ENCODE measurements around the gene CDK14. TPM values are rescaled to one million over a fixed set of nuclear protein-coding genes. Genes with fewer than 3 reads are reported as not detected.

Gene CDK14
- polyA plus RNA-seq, 1 donor = 38.6 TPM

DNA sequence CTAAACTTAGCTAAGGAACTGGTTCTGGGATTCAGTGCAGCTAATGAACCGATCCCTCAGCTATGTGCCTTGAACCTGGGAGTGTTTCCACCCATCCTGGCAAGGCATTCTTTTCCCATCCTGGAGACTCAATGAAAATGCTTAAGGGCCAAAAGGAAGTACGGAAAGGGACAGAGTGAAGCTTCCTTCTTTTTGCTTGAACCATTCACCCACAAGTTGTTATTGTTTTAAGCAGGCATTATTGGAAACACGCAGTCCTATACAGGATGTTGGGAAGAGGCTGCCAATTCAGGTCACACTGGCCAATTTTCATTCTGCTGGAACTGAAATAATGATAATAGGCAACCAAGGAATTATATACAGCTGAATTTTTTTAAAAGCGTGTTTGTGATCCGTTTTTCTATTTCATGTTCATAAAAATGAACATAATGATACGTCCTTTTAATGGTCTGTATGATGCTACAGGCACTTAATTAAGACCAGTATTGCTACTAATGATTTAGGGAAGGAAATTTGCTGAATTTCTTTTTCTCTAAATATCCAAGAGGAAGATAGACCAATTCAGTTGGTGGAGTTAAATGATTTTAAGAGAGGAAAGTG is 610.3 kb downstream of the CDK14 start:
- no peak for DNase-seq

DNA sequence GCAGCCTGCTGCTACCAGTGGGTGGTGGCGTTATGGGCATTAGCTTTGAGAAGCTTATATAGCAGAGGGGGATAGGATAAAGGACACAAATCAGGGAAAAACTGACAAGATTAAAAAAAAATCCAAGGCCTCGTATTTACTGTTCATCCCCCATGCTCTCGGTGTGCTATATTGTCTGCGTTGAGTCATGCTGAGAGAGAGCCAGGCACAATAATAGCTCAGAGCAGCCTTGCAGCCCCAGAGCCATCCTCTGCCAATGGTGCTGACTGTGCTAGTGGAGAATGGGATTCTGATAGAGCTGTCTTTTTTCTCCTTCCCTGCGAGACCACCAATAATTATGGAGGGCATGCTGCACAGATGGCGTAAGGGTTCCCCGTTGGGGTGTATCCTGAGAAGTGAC is 616.5 kb downstream of the CDK14 start:
- DNase-seq = no peak

DNA sequence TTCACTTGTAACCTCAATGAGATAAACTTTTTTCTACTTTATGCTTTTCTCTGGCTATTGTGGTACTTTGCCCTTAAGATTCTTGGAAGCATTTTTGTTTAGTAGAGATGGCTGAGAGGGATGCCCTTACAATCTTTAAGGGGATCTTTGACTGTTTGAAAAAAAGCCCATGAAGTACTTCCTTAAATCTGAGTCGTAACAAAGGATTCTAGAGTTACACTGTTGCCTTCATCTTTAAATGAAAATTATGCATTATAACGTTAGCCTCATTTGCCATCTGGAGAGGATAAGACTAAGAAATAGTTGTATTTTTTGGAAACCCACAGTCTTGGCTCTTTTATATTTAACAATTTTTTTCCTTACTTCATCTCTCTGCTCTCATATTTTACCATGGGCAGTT is 630.3 kb downstream of the CDK14 start:
- no peak for DNase-seq

DNA sequence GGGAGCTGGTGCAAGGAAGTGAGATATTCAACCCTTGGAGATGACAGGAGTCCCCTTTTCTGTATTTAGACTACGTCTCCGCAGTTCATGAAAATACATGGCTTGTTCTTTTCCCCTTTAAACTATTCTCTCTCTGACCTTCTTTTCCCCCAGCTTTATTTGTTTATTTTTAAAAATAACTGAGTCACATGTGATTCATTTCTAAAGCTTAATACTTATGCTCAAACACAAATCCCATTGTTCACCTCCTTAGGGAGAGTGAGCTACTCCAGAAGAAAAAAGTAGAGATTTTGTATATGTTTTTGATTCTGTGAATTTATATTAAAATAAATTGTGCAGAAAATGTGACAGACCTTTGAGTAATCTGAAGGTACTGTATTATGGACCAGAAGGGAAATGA is 632.2 kb downstream of the CDK14 start:
- no peak for DNase-seq

DNA sequence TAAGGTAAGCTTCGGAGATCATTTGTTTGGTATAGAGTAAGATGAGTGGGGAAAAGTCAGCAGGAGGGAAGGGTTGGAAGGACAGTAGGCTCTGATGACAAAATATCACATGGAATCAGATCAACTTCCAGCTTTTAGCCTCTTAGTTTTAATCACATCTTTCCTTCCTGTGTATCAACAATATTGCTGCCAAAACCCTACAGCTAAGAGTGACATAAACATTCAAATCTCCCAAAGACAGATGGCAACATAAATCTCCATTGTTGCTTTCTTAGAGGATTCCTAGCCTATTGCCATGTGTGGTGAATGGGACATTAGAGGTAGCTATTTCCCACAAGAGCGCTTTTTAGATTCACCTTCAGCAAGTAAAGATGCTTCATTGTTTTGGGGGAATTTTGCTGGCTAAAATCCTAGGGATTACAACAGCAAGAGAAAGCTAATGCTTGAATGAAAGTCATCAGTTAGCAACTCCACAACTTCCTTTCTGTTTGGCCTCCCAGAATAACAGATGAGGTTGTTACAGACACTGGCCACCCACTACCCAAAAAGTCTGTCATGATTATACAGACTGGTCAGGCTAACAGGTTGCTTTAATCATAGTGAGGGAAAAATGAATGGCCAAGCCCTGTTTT is 632.9 kb downstream of the CDK14 start:
- no peak for DNase-seq

DNA sequence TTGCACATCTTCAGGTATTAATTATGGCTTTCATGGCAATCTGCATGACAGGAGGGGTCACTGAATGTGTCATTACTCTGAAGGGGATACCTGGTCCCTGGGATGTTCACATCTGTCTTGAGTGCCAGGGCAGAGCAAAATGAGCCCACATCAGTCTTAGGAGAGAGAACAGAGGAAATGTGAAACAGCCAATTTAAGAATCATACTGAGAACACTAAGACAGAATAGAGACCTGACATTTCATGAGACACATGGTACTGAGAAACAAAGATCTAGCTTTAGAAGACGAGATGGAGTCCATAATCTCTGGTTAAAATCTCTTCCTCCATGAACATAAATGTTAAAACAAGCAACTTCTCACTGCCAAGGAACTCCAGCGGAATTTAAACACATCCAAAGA is 634.0 kb downstream of the CDK14 start:
- no peak for DNase-seq

DNA sequence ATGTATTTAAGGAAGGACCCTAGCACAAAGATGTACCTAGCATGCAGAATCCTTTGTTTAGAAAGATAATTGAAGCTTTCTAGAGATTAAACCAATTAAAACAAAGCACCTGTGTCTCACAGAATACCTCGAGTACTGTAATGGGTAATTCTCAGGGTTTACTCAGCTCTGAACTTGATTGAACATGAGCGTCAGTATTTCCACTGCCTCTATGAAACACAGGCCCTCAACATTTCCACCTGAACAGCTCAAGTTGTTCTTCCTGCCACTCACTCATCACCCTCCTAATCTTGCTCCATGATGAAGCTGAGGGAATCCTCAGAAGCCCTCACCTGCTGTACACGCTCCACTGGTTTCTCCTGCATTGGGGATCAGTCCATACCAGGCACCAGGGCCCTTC is 634.4 kb downstream of the CDK14 start:
- no peak for DNase-seq

DNA sequence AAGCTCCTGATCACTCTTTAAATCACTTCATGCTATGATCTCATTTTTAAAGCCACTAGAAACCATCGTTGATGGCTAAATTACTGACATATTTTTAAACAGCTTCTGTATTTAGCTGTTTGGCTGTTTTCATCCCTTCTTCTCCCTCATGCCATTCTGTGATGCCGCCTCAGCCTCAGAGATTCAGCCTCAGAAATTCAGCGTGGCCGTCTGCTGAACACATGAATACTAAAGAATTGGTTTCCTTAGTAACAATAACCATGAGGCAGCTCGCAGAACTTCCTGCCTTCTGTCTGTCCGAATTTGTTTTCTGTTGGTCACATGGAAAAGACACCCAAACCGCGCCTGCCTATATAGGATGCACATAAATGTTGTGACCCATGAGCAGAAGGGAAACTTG is 637.1 kb downstream of the CDK14 start:
- no peak for DNase-seq

DNA sequence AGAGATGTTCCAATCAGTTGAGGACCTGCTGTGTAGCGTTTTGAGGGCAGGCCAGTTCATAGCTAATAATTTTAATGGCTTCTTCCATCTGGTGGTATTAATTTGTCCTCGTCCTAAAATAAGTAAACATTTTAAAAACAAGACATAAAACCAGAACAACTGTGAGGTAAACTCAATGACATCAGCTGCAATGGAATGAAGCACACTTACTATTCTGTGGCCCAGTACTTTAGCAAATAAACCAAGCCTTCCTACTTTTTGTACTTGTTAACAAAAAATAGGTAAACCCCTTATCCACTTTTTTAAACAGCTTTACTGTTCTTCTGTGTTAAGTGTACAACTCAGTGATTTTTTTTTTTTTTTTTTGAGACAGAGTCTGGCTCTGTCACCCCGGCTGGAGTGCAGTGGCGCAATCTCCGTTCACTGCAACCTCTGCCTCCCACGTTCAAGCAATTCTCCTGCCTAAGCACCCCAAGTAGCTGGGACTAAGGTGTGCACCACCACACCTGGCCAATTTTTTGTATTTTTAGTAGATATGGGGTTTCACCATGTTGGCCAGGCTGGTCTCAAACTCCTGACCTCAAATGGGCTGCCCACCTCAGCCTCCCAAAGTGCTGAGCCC is 639.2 kb downstream of the CDK14 start:
- no peak for DNase-seq

DNA sequence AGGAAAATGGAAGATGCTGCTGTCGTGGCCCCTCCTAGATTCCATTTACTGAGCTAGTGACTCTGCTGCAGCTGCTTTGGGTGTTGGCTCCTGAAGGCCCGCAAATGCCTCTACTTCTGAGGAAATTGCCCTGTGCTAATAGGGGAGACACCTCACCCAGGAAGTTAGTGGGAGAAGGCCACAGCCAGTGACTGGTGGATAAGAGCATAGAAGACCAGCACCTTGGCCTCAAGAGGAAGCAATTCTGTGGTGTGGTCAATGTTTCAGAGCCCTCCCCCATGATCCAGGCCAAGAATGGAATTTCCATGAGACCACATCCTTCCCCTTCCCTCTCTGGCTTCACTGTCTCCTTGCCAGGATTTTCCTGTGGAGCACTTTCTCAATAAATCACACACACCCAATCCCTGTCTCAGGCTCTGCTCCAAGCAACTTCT is 643.1 kb downstream of the CDK14 start:
- DNase-seq = no peak

DNA sequence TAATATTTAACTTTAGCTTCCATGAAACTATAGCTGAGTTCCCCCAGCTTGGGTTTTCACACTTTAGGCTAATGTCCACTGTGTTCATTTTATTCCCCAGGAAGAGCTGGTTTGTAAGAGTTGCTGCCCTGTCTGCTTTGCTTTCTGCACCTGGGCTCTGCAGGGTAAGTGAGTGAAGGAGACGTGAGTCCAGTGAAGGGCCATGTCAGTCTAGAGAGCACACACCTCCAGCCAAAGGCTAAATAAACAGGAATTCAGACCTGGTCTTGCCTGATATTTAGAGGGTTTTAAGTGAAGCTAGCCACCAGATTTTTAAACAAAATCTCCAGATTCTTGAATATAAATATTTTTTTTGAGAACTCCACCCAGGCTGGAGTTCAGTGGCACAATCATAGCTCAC is 643.7 kb downstream of the CDK14 start:
- DNase-seq = no peak

DNA sequence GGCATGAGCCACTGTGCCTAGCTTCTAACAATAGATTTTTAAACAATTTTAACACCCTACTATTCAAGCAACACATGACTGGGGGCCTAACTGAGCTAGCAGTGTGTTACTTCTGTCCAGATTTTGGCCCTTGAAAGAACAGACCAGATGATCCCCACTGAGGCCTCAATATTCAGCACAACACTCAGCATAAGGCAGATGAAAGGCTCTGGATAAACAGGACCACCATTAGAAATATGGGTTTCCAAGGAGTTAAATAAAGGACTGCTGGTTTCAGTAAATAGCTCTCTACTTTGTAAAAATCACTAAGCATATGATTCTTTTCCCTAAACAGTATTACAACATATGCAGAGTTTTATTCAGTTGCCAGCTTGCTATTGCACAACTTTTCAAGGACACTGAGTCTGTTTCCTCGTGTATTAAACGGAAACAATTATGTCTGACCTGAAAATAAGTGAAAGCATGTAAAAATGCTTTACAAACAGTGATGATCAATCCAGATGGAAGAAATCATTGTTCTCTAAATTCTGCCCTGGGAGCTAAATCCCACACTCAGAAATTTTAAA is 644.3 kb downstream of the CDK14 start:
- no peak for DNase-seq

DNA sequence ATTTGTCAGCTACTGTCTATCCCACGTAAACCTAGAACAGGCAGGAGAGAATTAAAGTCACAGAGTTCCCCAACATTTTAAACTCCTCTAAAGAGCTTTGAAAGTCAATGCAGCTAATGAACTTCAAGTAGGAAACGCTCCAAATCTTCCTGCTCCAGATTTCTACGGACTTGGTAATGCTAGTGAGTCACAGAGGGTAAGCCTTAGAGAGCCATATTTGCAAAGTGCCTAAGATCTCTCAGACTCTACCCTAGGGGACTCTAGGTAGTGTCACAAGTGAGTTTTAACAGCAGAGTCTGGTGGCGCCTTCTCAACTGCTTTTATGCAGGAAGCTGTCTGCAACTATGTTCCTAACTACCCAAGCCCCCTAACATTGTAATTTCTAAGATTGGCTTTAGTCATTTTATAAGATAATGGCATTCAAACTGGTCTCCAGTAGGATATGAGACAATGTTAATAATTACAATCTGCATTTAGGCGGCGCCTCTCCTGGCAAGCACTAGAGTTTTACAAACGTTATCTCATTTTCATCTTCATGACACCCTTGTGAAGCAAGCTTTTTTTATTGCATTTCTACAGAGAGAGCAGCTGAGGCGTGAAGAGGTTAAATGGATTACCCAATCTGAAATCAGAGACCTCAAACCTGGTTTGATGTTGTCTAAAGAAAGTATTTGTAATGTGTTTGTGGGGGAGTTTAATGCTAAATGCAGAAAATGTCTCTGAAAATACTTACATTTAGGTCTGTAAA is 646.1 kb downstream of the CDK14 start:
- no peak for DNase-seq

DNA sequence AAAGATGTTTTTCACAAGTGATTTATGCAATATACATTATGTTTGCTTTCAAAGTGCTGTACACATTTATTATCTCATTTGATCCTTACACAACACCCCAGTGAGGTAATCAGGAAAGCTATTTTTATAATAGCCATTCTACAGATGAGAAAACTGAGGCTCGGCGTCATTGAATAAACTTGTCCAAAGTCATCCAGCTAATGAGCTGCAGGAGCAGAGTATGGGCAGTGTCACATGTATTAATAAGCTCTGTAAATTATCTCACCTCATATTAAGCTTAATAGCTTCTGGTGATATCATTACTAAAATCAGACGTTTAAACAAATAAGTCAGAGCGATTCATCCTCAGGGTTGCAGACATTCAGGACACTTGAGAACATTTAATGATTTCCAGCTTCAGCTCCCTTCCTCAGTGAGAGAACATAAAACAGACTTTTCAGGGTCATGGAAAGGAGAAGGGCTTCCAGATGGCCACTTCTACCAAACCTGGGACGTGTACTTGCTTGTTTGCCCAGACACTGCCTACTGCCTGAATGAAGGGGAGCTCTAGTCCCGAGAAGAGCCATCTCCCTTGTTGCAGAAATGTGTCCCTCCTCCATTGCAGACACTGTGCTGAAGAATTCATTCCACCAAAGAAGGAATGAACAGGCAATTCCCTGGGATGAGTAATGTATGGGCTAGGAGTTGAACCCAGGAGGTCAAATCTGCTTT is 647.6 kb downstream of the CDK14 start:
- no peak for DNase-seq

DNA sequence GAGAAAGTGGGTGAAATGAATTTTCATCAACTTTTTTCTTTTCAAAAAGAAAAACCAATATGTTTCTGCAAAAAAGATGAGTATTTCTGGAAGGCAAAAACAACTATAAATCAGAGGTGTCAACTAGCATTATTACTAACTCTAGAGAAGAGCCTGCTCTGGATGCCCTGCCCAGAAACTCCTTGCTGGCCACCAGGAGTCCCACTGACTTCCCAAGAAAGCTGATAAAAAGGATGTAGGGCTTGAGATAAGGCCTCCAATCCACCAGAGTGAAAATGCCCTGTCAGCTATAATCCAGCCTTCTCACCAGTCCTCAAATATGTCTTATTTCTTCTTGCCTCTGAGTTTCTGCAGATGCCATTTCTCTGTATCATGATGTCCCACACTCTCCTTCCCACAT is 651.4 kb downstream of the CDK14 start:
- no peak for DNase-seq

DNA sequence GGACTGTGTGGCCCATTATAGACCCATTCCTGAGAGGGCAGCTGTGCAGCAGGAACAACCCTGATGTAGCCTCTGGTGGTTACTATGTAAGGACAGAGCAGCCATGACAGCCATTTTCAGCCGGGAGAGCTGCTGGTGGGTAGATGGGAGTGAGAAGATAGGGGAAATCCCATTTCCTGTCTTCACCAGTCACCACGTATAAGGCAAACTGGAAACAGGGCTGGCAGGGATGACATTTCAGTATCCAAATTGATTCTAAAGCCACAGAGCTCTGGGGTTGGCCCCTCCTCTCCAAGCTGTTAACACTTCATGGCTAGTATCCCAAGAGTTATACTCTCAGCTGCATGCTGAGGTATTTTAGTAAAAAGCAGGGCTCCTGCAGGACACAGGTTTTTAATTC is 652.9 kb downstream of the CDK14 start:
- DNase-seq = no peak

DNA sequence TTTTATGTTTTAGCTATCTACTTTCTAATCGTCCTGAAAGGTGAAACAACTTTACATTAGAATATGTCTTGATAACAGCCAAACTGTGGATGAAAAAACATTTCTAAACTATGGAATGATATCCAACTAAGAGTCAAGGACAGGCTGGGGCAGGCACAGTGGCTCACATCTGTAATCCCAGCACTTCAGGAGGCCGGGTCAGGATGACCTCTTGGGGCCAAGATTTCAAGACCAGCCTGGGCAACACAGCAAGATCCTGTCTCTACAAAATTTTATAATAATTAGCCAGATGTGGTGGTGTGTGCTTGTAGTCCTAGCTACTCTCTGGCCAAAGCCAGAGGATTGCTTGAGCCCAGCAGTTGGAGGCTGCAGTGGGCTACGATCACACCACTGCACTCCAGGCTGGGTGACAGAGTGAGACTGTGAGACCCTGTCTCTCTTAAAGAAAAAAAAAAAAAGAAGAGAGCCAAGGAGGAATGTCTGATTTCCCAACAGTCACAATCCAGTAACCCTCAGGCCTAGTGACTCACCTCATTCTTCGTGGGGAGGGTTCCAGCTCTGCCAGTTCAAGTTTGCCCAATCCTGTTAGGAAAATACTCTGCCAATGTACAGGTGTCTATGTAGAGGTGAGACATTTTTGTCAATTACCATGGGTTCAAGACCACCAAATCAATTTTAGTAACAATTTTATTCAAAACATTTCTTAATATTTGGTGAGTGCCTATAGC is 653.5 kb downstream of the CDK14 start:
- DNase-seq = no peak

DNA sequence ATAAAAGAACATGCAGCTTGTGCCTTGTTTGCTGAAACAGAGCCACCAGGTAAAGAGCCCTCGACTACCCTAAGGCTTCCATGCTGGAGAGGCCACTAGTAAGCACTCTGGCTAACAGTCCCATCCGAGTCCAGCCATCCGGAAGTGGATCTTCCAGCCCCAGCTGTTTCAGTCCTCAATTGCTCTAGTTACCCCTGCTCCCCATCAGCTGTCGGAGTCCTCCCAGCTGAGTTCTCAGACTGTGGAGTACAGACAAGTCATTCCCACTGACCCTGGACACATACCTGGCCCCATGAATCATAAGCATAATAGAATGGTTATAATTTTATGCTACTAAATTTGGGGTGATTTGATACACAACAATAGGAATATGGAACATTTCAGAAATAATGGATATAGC is 654.6 kb downstream of the CDK14 start:
- DNase-seq = no peak

DNA sequence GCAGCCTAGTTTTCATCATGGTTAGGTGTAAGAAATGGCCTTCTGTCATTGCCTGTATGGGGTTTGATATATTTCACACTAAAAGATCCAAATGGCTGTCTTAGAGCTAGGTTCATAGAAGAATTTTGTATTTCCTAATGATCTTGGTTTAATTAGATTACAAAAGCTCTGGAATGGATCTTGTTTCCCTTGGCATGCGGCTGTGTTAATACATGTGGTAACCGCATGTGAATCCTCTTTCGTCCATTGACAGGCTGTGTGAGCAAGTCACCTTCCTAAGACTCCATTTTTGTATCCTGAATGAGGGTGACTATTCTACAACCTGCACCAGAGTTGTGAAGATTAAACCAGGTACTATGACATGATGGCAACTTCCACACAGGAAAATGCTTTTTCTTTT is 655.8 kb downstream of the CDK14 start:
- DNase-seq = no peak

Data from left kidney (tissue), 2 donors.